ENCODE measurements around the gene TERT.

DNA sequence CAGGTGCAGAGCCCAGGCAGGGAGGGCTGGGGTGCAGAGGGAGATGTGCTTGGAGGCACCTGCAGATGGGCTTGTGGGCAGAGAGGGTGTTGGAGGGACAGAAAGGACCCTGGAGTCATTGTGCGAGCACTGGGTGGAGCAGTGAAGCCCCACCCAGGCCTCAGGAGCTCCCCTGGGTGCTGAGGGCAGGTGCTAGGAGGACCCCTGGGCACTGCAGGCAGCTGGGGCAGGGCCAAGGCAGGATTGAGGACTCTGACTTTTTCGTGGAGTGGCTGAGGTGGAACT, 80.0 kb downstream of the TERT start:
- TF ChIP-seq, protein P1, sequence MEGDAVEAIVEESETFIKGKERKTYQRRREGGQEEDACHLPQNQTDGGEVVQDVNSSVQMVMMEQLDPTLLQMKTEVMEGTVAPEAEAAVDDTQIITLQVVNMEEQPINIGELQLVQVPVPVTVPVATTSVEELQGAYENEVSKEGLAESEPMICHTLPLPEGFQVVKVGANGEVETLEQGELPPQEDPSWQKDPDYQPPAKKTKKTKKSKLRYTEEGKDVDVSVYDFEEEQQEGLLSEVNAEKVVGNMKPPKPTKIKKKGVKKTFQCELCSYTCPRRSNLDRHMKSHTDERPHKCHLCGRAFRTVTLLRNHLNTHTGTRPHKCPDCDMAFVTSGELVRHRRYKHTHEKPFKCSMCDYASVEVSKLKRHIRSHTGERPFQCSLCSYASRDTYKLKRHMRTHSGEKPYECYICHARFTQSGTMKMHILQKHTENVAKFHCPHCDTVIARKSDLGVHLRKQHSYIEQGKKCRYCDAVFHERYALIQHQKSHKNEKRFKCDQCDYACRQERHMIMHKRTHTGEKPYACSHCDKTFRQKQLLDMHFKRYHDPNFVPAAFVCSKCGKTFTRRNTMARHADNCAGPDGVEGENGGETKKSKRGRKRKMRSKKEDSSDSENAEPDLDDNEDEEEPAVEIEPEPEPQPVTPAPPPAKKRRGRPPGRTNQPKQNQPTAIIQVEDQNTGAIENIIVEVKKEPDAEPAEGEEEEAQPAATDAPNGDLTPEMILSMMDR (IDR thresholded peaks at IDR 0.05) = no peak
- no peak for TF ChIP-seq EZH2 (IDR thresholded peaks at IDR 0.05; ENCODE audit: borderline replicate concordance, insufficient read depth, low read depth, low read length, poor library complexity, severe bottlenecking)
